GM12878 (cell line): ENCODE measurements around the gene RERG. TPM values are rescaled to one million over a fixed set of nuclear protein-coding genes. Genes with fewer than 3 reads are reported as not detected.
"Not testable (repeated sequence)": the region's sequence is repeated elsewhere in the genome, so short reads cannot be mapped to it uniquely, and the experiment has no call there.

Experiments
- ATAC-seq: fragments of 200-7000 bp; cut with Tn5 transposase; 3 replicates; pipeline ENCODE4 v1.9.1; 2020; ENCODE audit warnings: mild to moderate bottlenecking, moderate library complexity
- BruUV-seq: library from RNA; stranded (reverse); fragments of 400-500 nt; replicated peaks from 2 replicates; lab custom pipeline; 2021; lab: Mats Ljungman, UMichigan
- CTCF ChIA-PET: fragments of 300-600 bp; sonication (Branson Sonifier 250); formaldehyde crosslinking; extraction: SDS; loops from one replicate; lab custom pipeline; 2021; ENCODE audit warnings: inconsistent platforms; lab: Yijun Ruan, JAX
- POLR2A ChIA-PET: fragments of 350-600 bp; formaldehyde crosslinking; extraction: SDS; loops from one replicate; lab custom pipeline; 2021; ENCODE audit warnings: inconsistent platforms; lab: Charles Lee
- RAD21 ChIA-PET: fragments of 300-600 bp; sonication (Branson Sonifier 250); formaldehyde crosslinking; loops from one replicate; lab custom pipeline; 2023; ENCODE audit warnings: antibody characterized with exemption; ENCODE audit not compliant: unreplicated experiment; lab: Charles Lee
- SMC1A ChIA-PET: fragments of 300-600 bp; sonication (Branson Sonifier 250); formaldehyde crosslinking; loops from one replicate; lab custom pipeline; 2023; ENCODE audit not compliant: unreplicated experiment, uncharacterized antibody; lab: Charles Lee
- DNase-seq: peaks from one replicate; pipeline ENCODE4 v3.0.0-alpha.2; 2011; ENCODE audit warnings: low read depth, low spot score
- FAIRE-seq: peaks from 3 replicates; lab custom pipeline; 2011; peaks lifted over from hg19 to GRCh38; lab: Jason Lieb, UNC
- H2AFZ ChIP-seq: 2 replicates; pipeline ENCODE4 v1.6.0; 2011; ENCODE audit warnings: low read depth, low read length, control low read depth; ENCODE audit not compliant: control insufficient read depth
- H3K27ac ChIP-seq: 2 replicates; pipeline ENCODE4 v1.5.1; 2011; ENCODE audit warnings: control low read depth; ENCODE audit not compliant: control insufficient read depth, insufficient read depth
- H3K27me3 ChIP-seq, 2 experiments: replicated peaks in 1 of 2; 2 replicates each; pipeline versions ENCODE4 v1.6.0 to v1.6.1; 2011; ENCODE audit warnings: low read length in 1 of 2; ENCODE audit not compliant: control insufficient read depth in 2 of 2, insufficient read depth in 2 of 2
- H3K36me3 ChIP-seq, 2 experiments: 2 replicates each; pipeline ENCODE4 v1.5.1; 2011; ENCODE audit warnings: low read length in 1 of 2; ENCODE audit not compliant: control insufficient read depth in 2 of 2, insufficient read depth in 2 of 2
- H3K4me1 ChIP-seq: 2 replicates; pipeline ENCODE4 v1.6.1; 2011; ENCODE audit warnings: mild to moderate bottlenecking, low read length, moderate library complexity, mixed read lengths; ENCODE audit not compliant: control insufficient read depth, insufficient read depth
- H3K4me2 ChIP-seq: 2 replicates; pipeline ENCODE4 v1.6.0; 2011; ENCODE audit warnings: control low read depth; ENCODE audit not compliant: control insufficient read depth, insufficient read depth
- H3K4me3 ChIP-seq: fragments of 200-600 bp; sonication (generic); 2 replicates; pipeline ENCODE4 v1.5.1; 2016
- H3K79me2 ChIP-seq: 2 replicates; pipeline ENCODE4 v1.6.0; 2011; ENCODE audit warnings: low read length; ENCODE audit not compliant: control insufficient read depth, insufficient read depth
- H3K9ac ChIP-seq: 2 replicates; pipeline ENCODE4 v1.8.0; 2011; ENCODE audit warnings: low read length, control low read depth, mixed read lengths; ENCODE audit not compliant: control insufficient read depth, insufficient read depth
- H3K9me3 ChIP-seq: replicated peaks from 3 replicates; pipeline ENCODE4 v1.5.1; 2011; ENCODE audit warnings: mild to moderate bottlenecking, low read length; ENCODE audit not compliant: control insufficient read depth, insufficient read depth
- H4K20me1 ChIP-seq: 2 replicates; pipeline ENCODE4 v1.6.0; 2011; ENCODE audit not compliant: control insufficient read depth, insufficient read depth
- EP300 ChIP-seq, 2 experiments: fragments of 150-350 bp in 1 of 2; IDR thresholded peaks; 2 replicates each; pipeline ENCODE4 v1.6.1; 2011 to 2012; ENCODE audit warnings: low read depth in 2 of 2, low read length in 2 of 2, borderline replicate concordance in 1 of 2, improper control_type of control experiment in 1 of 2, inconsistent platforms in 1 of 2; ENCODE audit not compliant: control insufficient read depth in 1 of 2
- NBN ChIP-seq: fragments of 450-650 bp; IDR thresholded peaks from 2 replicates; pipeline ENCODE4 v1.6.1; 2016
- WGBS: methylation state at CpG from one replicate; pipeline ENCODE4 v1.1.6; 2016; ENCODE audit warnings: low lambda C conversion rate; ENCODE audit not compliant: insufficient replicate concordance, insufficient coverage; ENCODE audit errors: missing lambda C conversion rate; 5-methylcytosine and 5-hydroxymethylcytosine counted together
- in situ Hi-C: fragments of 300-500 bp; cut with MboI; formaldehyde crosslinking; loops from 9 replicates; pipeline ENCODE4 v1.14.3; 2018; ENCODE audit warnings: mixed read lengths
- intact Hi-C: fragments of 100-400 bp; cut with micrococcal nuclease; formaldehyde crosslinking; loops from one replicate; pipeline ENCODE4 v1.14.2; 2022; ENCODE audit not compliant: unreplicated experiment
- polyA plus RNA-seq, 11 experiments: library from polyadenylated mRNA; depleted of rRNA in 4 of 11; unstranded in 6 of 11; stranded (reverse) in 5 of 11; fragments of >200 nt; fragmentation: Nextera tagmentation in 4 of 11; fragmentation: Illumina TruSeq in 1 of 11; extraction: Ambion mirVana in 4 of 11; extraction: Trizol in 1 of 11; gene quantifications; 1 replicate in 1 of 11; 2 replicates in 10 of 11; pipeline versions ENCODE4 v1.2.1 to v1.2.3, GENCODE V29; 2011 to 2016; ENCODE audit warnings: inconsistent platforms in 2 of 11, missing spikeins in 2 of 11, low read depth in 1 of 11
- total RNA-seq, 4 experiments: library from RNA; depleted of rRNA in 3 of 4; stranded (reverse); fragments of >200 nt in 3 of 4; fragmentation: Illumina TruSeq in 1 of 4; extraction: Trizol in 1 of 4; gene quantifications; 2 replicates each; pipeline versions ENCODE4 v1.2.1 to v1.2.3, GENCODE V29; 2013 to 2021

Gene RERG
- total and polyA plus RNA-seq, 10 of the 15 experiments (the other 5 are each of a cell fraction or from before 2014, with no cell fraction given): 0.03 to 5.3 (median 0.05) TPM; not detected in 5

DNA sequence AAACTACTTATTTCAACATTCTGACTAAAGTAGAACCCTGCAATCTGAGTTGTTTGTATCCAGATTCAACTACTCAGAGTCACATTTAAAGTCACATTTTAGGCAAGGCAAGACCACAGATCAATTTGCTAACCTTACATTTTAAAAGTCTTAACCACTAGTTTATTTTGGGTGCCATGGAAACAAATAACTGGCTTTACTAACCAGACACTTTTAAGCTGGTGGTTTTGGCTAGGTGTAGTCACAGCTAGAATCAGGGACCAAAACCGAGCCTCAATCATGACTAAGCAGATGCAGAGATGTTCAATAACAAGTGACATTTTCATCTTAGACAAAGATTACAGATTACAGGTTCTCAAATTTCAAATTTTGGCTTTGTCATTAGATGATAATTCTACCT lies 133.1 kb downstream of the RERG start:
- no peaks in the 10 kb centered on the region for H3K36me3 ChIP-seq
- no peak overlapping the region for H3K4me3 ChIP-seq
- BruUV-seq: no TSS peak
- H3K9ac ChIP-seq: no peak overlapping the region
- ChIA-PET RAD21 (no interaction called here), SMC1A (no interaction called here), POLR2A (no interaction called here), CTCF (no interaction called here)
- H2AFZ ChIP-seq: no peak overlapping the region
- no peak for DNase-seq
- in situ Hi-C loops (no loop called here), intact Hi-C loops (no loop called here)
- no peak for TF ChIP-seq NBN
- no peak for TF ChIP-seq EP300 (IDR thresholded peaks at IDR 0.05; ENCODE audit: borderline replicate concordance in 1 of 2, control insufficient read depth in 1 of 2, low read depth in 2 of 2, low read length in 2 of 2)
- WGBS: 0% methylated on average over 1 of the region's 1 CpG
- no peak overlapping the region for H3K27ac ChIP-seq
- H3K9me3 ChIP-seq: no peaks in the 10 kb centered on the region
- peak; percentile 48 for ATAC-seq
- no peaks in the 10 kb centered on the region for H3K27me3 ChIP-seq
- no peak overlapping the region for H3K4me2 ChIP-seq
- no peaks in the 10 kb centered on the region for H3K79me2 ChIP-seq
- no peaks in the 10 kb centered on the region for H3K4me1 ChIP-seq
- no peaks in the 10 kb centered on the region for H4K20me1 ChIP-seq
- no peak for FAIRE-seq

DNA sequence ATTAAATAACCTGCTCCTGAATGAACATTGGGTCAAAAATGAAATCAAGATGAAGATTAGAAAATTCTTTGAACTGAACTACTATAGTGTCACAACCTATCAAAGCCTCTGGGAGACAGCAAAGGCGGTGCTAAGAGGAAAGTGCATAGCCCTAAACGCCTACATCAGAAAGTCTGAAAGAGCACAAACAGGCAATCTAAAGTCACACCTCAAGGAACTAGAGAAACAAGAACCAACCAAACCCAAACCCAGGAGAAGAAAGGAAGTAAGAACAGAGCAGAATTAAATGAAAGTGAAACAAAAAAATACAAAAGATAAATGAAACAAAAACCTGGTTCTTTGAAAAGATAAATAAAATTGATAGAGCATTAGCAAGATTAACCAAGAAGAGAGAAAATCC lies 143.5 kb downstream of the RERG start:
- H4K20me1 ChIP-seq, H3K36me3 ChIP-seq, H3K9ac ChIP-seq, SMC1A ChIA-PET, H3K4me2 ChIP-seq, H3K4me3 ChIP-seq, CTCF ChIA-PET, H2AFZ ChIP-seq, in situ Hi-C loops, H3K4me1 ChIP-seq, H3K27me3 ChIP-seq, BruUV-seq, intact Hi-C loops, RAD21 ChIA-PET, H3K79me2 ChIP-seq, FAIRE-seq, DNase-seq, H3K9me3 ChIP-seq, H3K27ac ChIP-seq, ATAC-seq, POLR2A ChIA-PET: not testable (repeated sequence)
- WGBS: 0% methylated on average over 2 of the region's 2 CpGs
